BLaER1 treated with 17β-estradiol and CSF1 and Interleukin-3, amounts not matched to agents 10 nM and 100 nM (cell line): ENCODE measurements around the gene SBK1.

Experiments
- H3K27ac ChIP-seq, 11 experiments: shearing (Covaris generic); formaldehyde crosslinking; 2 replicates each; pipeline ENCODE4 v1.8.1; 2022
- H3K27me3 ChIP-seq, 11 experiments: shearing (Covaris generic); formaldehyde crosslinking; 2 replicates each; pipeline ENCODE4 v1.8.1; 2022
- H3K36me3 ChIP-seq, 11 experiments: shearing (Covaris generic); formaldehyde crosslinking; 2 replicates each; pipeline ENCODE4 v1.8.1; 2022
- H3K4me1 ChIP-seq, 10 experiments: shearing (Covaris generic); formaldehyde crosslinking; 2 replicates each; pipeline ENCODE4 v1.8.1; 2022
- H3K4me2 ChIP-seq, 11 experiments: shearing (Covaris generic); formaldehyde crosslinking; 2 replicates each; pipeline ENCODE4 v1.8.1; 2022
- H3K4me3 ChIP-seq, 10 experiments: shearing (Covaris generic); formaldehyde crosslinking; 2 replicates each; pipeline ENCODE4 v1.8.1; 2022
- H3K9ac ChIP-seq, 11 experiments: shearing (Covaris generic); formaldehyde crosslinking; 2 replicates each; pipeline ENCODE4 v1.8.1; 2022
- H3K9me3 ChIP-seq, 11 experiments: shearing (Covaris generic); formaldehyde crosslinking; replicated peaks in 1 of 11; 2 replicates each; pipeline ENCODE4 v1.8.1; 2022
- H4K20me1 ChIP-seq, 11 experiments: shearing (Covaris generic); formaldehyde crosslinking; 2 replicates each; pipeline ENCODE4 v1.8.1; 2022
- Cebpa-rat ChIP-seq, 11 experiments: shearing (Covaris generic); IDR thresholded peaks; 2 replicates each; pipeline ENCODE4 v1.8.1; 2022

The SBK1 gene

GRCh38 chr16:28289048-28289447, 3.3 kb upstream of the SBK1 start:
- H3K27me3 ChIP-seq: no peaks in the 10 kb centered on the region
- H3K4me3 ChIP-seq: no peak overlapping the region
- H3K4me2 ChIP-seq: peak overlapping the region; percentile 71 to 94 (median 85)
- H3K9ac ChIP-seq: peak overlapping the region in 2 of 11 experiments; percentile 7 to 29; a peak in 1 of 22 replicates
- no peak for TF ChIP-seq Cebpa-rat (IDR thresholded peaks at IDR 0.05)
- H3K36me3 ChIP-seq: 0 out of 22 replicates have a peak, but pooled peaks cover 0 to 4% (median 0%) of the 10 kb centered on the region in 11 experiments
- H4K20me1 ChIP-seq: peaks cover 0 to 7% (median 1%) of the 10 kb centered on the region in 11 experiments; a peak in 7 of 22 replicates
- H3K9me3 ChIP-seq: no peaks in the 10 kb centered on the region
- H3K27ac ChIP-seq: no peak overlapping the region; a peak in 1 of 22 replicates
- peaks cover 44 to 53% (median 49%) of the 10 kb centered on the region in 10 experiments for H3K4me1 ChIP-seq

GRCh38 chr16:28289939-28290858, 2.1 kb upstream of the SBK1 start:
- peaks cover 47 to 64% (median 59%) of the 10 kb centered on the region in 10 experiments for H3K4me1 ChIP-seq
- H3K36me3 ChIP-seq: peaks cover 0 to 5% (median 0%) of the 10 kb centered on the region in 11 experiments; a peak in 1 of 22 replicates
- no peaks in the 10 kb centered on the region for H3K27me3 ChIP-seq
- H3K9me3 ChIP-seq: no peaks in the 10 kb centered on the region
- peak overlapping the region in 3 of 11 experiments; percentile 2 to 32 (median 28); a peak in 2 of 22 replicates for H3K27ac ChIP-seq
- no peak for TF ChIP-seq Cebpa-rat (IDR thresholded peaks at IDR 0.05)
- H3K9ac ChIP-seq: peak overlapping the region in 7 of 11 experiments; percentile 8 to 81 (median 55); a peak in 8 of 22 replicates
- H3K4me2 ChIP-seq: peak overlapping the region; percentile 71 to 94 (median 85)
- H3K4me3 ChIP-seq: peak overlapping the region in 7 of 10 experiments; percentile 20 to 99 (median 98); a peak in 11 of 20 replicates
- H4K20me1 ChIP-seq: peaks cover 0 to 18% (median 12%) of the 10 kb centered on the region in 11 experiments; a peak in 14 of 22 replicates

GRCh38 chr16:28290859-28291254, 1.5 kb upstream of the SBK1 start:
- peak overlapping the region in 7 of 11 experiments; percentile 8 to 81 (median 55); a peak in 8 of 22 replicates for H3K9ac ChIP-seq
- TF ChIP-seq Cebpa-rat (IDR thresholded peaks at IDR 0.05): no peak
- H3K36me3 ChIP-seq: peaks cover 0 to 9% (median 0%) of the 10 kb centered on the region in 11 experiments; a peak in 1 of 22 replicates
- no peaks in the 10 kb centered on the region for H3K9me3 ChIP-seq
- peaks cover 0 to 25% (median 16%) of the 10 kb centered on the region in 11 experiments; a peak in 15 of 22 replicates for H4K20me1 ChIP-seq
- peak overlapping the region; percentile 5 to 94 (median 85); a peak in 21 of 22 replicates for H3K4me2 ChIP-seq
- no peaks in the 10 kb centered on the region for H3K27me3 ChIP-seq
- peak overlapping the region in 4 of 11 experiments; percentile 2 to 32 (median 28); a peak in 5 of 22 replicates for H3K27ac ChIP-seq
- peaks cover 47 to 71% (median 65%) of the 10 kb centered on the region in 10 experiments for H3K4me1 ChIP-seq
- peak overlapping the region in 7 of 10 experiments; percentile 20 to 99 (median 98); a peak in 11 of 20 replicates for H3K4me3 ChIP-seq

GRCh38 chr16:28292731-28293600, 641 bp downstream of the SBK1 start:
- Histone ChIP-seq H3K4me2 (peak overlapping the region; percentile 92 to 100 (median 100)), H3K4me3 (peak overlapping the region; percentile 87 to 100 (median 95)), H3K36me3 (peaks cover 0 to 15% (median 0%) of the 10 kb centered on the region in 11 experiments; a peak in 5 of 22 replicates), H3K4me1 (peaks cover 44 to 88% (median 81%) of the 10 kb centered on the region in 10 experiments), H3K9ac (peak overlapping the region; percentile 74 to 99 (median 92)), H3K9me3 (no peaks in the 10 kb centered on the region), H4K20me1 (peaks cover 0 to 43% (median 33%) of the 10 kb centered on the region in 11 experiments; a peak in 17 of 22 replicates), H3K27me3 (no peaks in the 10 kb centered on the region), H3K27ac (peak overlapping the region; percentile 44 to 93 (median 89); a peak in 21 of 22 replicates)
- no peak for TF ChIP-seq Cebpa-rat (IDR thresholded peaks at IDR 0.05)

GRCh38 chr16:28293601-28293960, 1.3 kb downstream of the SBK1 start:
- Histone ChIP-seq H3K9ac (peak overlapping the region; percentile 74 to 99 (median 92); a peak in 21 of 22 replicates), H4K20me1 (peaks cover 0 to 49% (median 39%) of the 10 kb centered on the region in 11 experiments; a peak in 17 of 22 replicates), H3K27me3 (no peaks in the 10 kb centered on the region), H3K36me3 (peaks cover 0 to 20% (median 1%) of the 10 kb centered on the region in 11 experiments; a peak in 9 of 22 replicates), H3K27ac (peak overlapping the region in 9 of 11 experiments; percentile 75 to 93 (median 89); a peak in 17 of 22 replicates), H3K4me2 (peak overlapping the region; percentile 92 to 100 (median 100)), H3K4me1 (peaks cover 38 to 85% (median 80%) of the 10 kb centered on the region in 10 experiments), H3K4me3 (peak overlapping the region; percentile 87 to 100 (median 95)), H3K9me3 (no peaks in the 10 kb centered on the region)
- no peak for TF ChIP-seq Cebpa-rat (IDR thresholded peaks at IDR 0.05)

- peaks cover 0 to 55% (median 46%) of the 10 kb centered on the region in 11 experiments; a peak in 17 of 22 replicates for H4K20me1 ChIP-seq
- H3K9ac ChIP-seq: peak overlapping the region in 9 of 11 experiments; percentile 74 to 99 (median 94); a peak in 15 of 22 replicates
- H3K9me3 ChIP-seq: no peaks in the 10 kb centered on the region
- peak overlapping the region; percentile 92 to 100 (median 100); a peak in 21 of 22 replicates for H3K4me2 ChIP-seq
- H3K27me3 ChIP-seq: no peaks in the 10 kb centered on the region
- peak overlapping the region in 6 of 11 experiments; percentile 89 to 93 (median 92); a peak in 7 of 22 replicates for H3K27ac ChIP-seq
- H3K36me3 ChIP-seq: peaks cover 0 to 22% (median 7%) of the 10 kb centered on the region in 11 experiments; a peak in 11 of 22 replicates
- peaks cover 32 to 83% (median 77%) of the 10 kb centered on the region in 10 experiments for H3K4me1 ChIP-seq
- H3K4me3 ChIP-seq: peak overlapping the region in 9 of 10 experiments; percentile 87 to 100 (median 98); a peak in 15 of 20 replicates
- TF ChIP-seq Cebpa-rat (IDR thresholded peaks at IDR 0.05): no peak
Measured at GRCh38 chr16:28294201-28294600, 1.9 kb downstream of the SBK1 start.

GRCh38 chr16:28295276-28295675, 3.0 kb downstream of the SBK1 start:
- no peaks in the 10 kb centered on the region for H3K9me3 ChIP-seq
- H3K4me2 ChIP-seq: peak overlapping the region in 9 of 11 experiments; percentile 92 to 100 (median 99); a peak in 16 of 22 replicates
- H3K9ac ChIP-seq: peak overlapping the region in 7 of 11 experiments; percentile 18 to 99 (median 59); a peak in 10 of 22 replicates
- no peak overlapping the region for H3K4me3 ChIP-seq
- H3K36me3 ChIP-seq: peaks cover 0 to 33% (median 18%) of the 10 kb centered on the region in 11 experiments; a peak in 14 of 22 replicates
- H3K27me3 ChIP-seq: no peaks in the 10 kb centered on the region
- TF ChIP-seq Cebpa-rat (IDR thresholded peaks at IDR 0.05): no peak
- H3K4me1 ChIP-seq: peaks cover 22 to 83% (median 74%) of the 10 kb centered on the region in 10 experiments
- H3K27ac ChIP-seq: peak overlapping the region in 3 of 11 experiments; percentile 8 to 22 (median 15); a peak in 3 of 22 replicates
- H4K20me1 ChIP-seq: peaks cover 0 to 66% (median 56%) of the 10 kb centered on the region in 11 experiments; a peak in 17 of 22 replicates
